ENCODE data around the gene HIRA. TPM values are rescaled to one million over a fixed set of nuclear protein-coding genes. Genes with fewer than 3 reads are reported as not detected.

The HIRA gene
- total RNA-seq, 3 donors from 2014 or later, result 13.5 to 22.9 (median 18.4) TPM

GRCh38 chr22:19401483-19401882 is 30.1 kb downstream of the HIRA start:
- Histone ChIP-seq H3K36me3 (no peaks in the 10 kb centered on the region), H3K9me3 (no peaks in the 10 kb centered on the region), H3K4me3 (no peak overlapping the region), H3K4me1 (no peaks in the 10 kb centered on the region), H3K27ac (no peak overlapping the region), H3K27me3 (no peaks in the 10 kb centered on the region)
- intact Hi-C loops (cut with DNase I; ENCODE audit: low total_unique reads), result no loop called here
- no peak for TF ChIP-seq POLR2AphosphoS5 (IDR thresholded peaks at IDR 0.05)
- TF ChIP-seq POLR2A (IDR thresholded peaks at IDR 0.05), result no peak
- no peak for TF ChIP-seq CTCF (IDR thresholded peaks at IDR 0.05)
- DNase-seq (ENCODE audit: low spot score in 2 of 2), result no peak

GRCh38 chr22:19400881-19401280 is 30.7 kb downstream of the HIRA start:
- intact Hi-C loops (cut with DNase I; ENCODE audit: low total_unique reads), result no loop called here
- no peak for DNase-seq (ENCODE audit: low spot score in 2 of 2)
- Histone ChIP-seq H3K27me3 (no peaks in the 10 kb centered on the region), H3K9me3 (no peaks in the 10 kb centered on the region), H3K36me3 (no peaks in the 10 kb centered on the region), H3K4me3 (no peak overlapping the region), H3K4me1 (no peaks in the 10 kb centered on the region), H3K27ac (no peak overlapping the region)
- TF ChIP-seq POLR2A (IDR thresholded peaks at IDR 0.05) (no peak), POLR2AphosphoS5 (IDR thresholded peaks at IDR 0.05) (no peak)

GRCh38 chr22:19398652-19399051 is 32.9 kb downstream of the HIRA start:
- Histone ChIP-seq H3K27ac (no peak overlapping the region), H3K27me3 (no peaks in the 10 kb centered on the region), H3K9me3 (no peaks in the 10 kb centered on the region), H3K4me1 (no peaks in the 10 kb centered on the region), H3K4me3 (no peak overlapping the region), H3K36me3 (no peaks in the 10 kb centered on the region)
- intact Hi-C loops (cut with DNase I; ENCODE audit: low total_unique reads), result no loop called here
- no peak for TF ChIP-seq CTCF (IDR thresholded peaks at IDR 0.05)
- TF ChIP-seq POLR2A (IDR thresholded peaks at IDR 0.05), result no peak
- no peak for TF ChIP-seq POLR2AphosphoS5 (IDR thresholded peaks at IDR 0.05)
- DNase-seq (ENCODE audit: low spot score in 2 of 2), result no peak

GRCh38 chr22:19398206-19398605 is 33.3 kb downstream of the HIRA start:
- no peaks in the 10 kb centered on the region for H3K27me3 ChIP-seq
- intact Hi-C loops (cut with DNase I; ENCODE audit: low total_unique reads), result no loop called here
- no peak overlapping the region for H3K27ac ChIP-seq
- H3K4me1 ChIP-seq, result no peaks in the 10 kb centered on the region
- H3K4me3 ChIP-seq, result no peak overlapping the region
- TF ChIP-seq CTCF (IDR thresholded peaks at IDR 0.05) (no peak), POLR2A (IDR thresholded peaks at IDR 0.05) (no peak), POLR2AphosphoS5 (IDR thresholded peaks at IDR 0.05) (no peak)
- no peaks in the 10 kb centered on the region for H3K9me3 ChIP-seq
- DNase-seq (ENCODE audit: low spot score in 2 of 2), result no peak
- H3K36me3 ChIP-seq, result no peaks in the 10 kb centered on the region

- no peak overlapping the region for H3K27ac ChIP-seq
- no peak overlapping the region for H3K4me3 ChIP-seq
- no peaks in the 10 kb centered on the region for H3K4me1 ChIP-seq
- H3K36me3 ChIP-seq, result no peaks in the 10 kb centered on the region
- no peaks in the 10 kb centered on the region for H3K9me3 ChIP-seq
- DNase-seq (ENCODE audit: low spot score in 2 of 2), result no peak
- TF ChIP-seq POLR2A (IDR thresholded peaks at IDR 0.05) (no peak), POLR2AphosphoS5 (IDR thresholded peaks at IDR 0.05) (no peak), CTCF (IDR thresholded peaks at IDR 0.05) (no peak)
- intact Hi-C loops (cut with DNase I; ENCODE audit: low total_unique reads), result no loop called here
- no peaks in the 10 kb centered on the region for H3K27me3 ChIP-seq
Observed at GRCh38 chr22:19397734-19398104, 33.8 kb downstream of the HIRA start.
